Stomach (tissue), 9 donors: ENCODE data around the gene GLYATL1B. TPM values are rescaled to one million over a fixed set of nuclear protein-coding genes. Genes with fewer than 3 reads are reported as not detected.
"Not testable (repeated sequence)": the region's sequence is repeated elsewhere in the genome, so short reads cannot be mapped to it uniquely, and the experiment has no call there.

Experiments
- DNase-seq, 2 donors: peaks; one replicate each; pipeline versions ENCODE4 v3.0.0 to v3.0.0-alpha.2; 2013 to 2019
- H3K27ac ChIP-seq, 5 donors: fragments of 200-600 bp in 4 of 5; sonication (generic) in 4 of 5; one replicate each; pipeline ENCODE4 v1.5.1; 2013 to 2019; ENCODE audit warnings: mild to moderate bottlenecking in 1 of 5, moderate library complexity in 1 of 5
- H3K27me3 ChIP-seq, 3 donors: fragments of 200-600 bp; sonication (generic); one replicate each; pipeline ENCODE4 v1.5.1; 2017 to 2019; ENCODE audit warnings: mixed run types in 1 of 3
- H3K36me3 ChIP-seq, 4 donors: fragments of 200-600 bp; sonication (generic); 1 replicate in 3 of 4; 2 replicates in 1 of 4; pipeline ENCODE4 v1.5.1; 2016 to 2019
- H3K4me1 ChIP-seq, 4 donors: fragments of 200-600 bp; sonication (generic); one replicate each; pipeline ENCODE4 v1.5.1; 2016 to 2019
- H3K4me3 ChIP-seq, 4 donors: fragments of 200-600 bp; sonication (generic) in 3 of 4; one replicate each; pipeline ENCODE4 v1.5.1; 2016 to 2019; ENCODE audit warnings: mild to moderate bottlenecking in 1 of 4
- H3K9me3 ChIP-seq, 4 donors: fragments of 200-600 bp; sonication (generic); one replicate each; pipeline ENCODE4 v1.5.1; 2016 to 2019
- EP300 ChIP-seq: sonication (generic); formaldehyde crosslinking; IDR thresholded peaks from one replicate; pipeline ENCODE4 v1.6.1; 2017; ENCODE audit warnings: antibody characterized with exemption
- POLR2A ChIP-seq, 4 donors: fragments of 450-650 bp; IDR thresholded peaks; one replicate each; pipeline ENCODE4 v1.6.1; 2016; ENCODE audit warnings: antibody characterized with exemption in 4 of 4, control low read depth in 2 of 4, mild to moderate bottlenecking in 1 of 4, moderate library complexity in 1 of 4
- POLR2AphosphoS5 ChIP-seq, 3 donors: sonication (generic); formaldehyde crosslinking; IDR thresholded peaks; one replicate each; pipeline ENCODE4 v1.6.1; 2016; ENCODE audit warnings: antibody characterized with exemption in 3 of 3
- WGBS, 5 donors: extraction: QIAGEN DNeasy Blood & Tissue Kit in 3 of 5; methylation state at CpG; one replicate each; pipeline versions ENCODE4 v1.1.5 to v1.1.7; 2013 to 2018; 5-methylcytosine and 5-hydroxymethylcytosine counted together
- intact Hi-C: fragments of 100-400 bp; cut with DNase I; formaldehyde crosslinking; loops from one replicate; pipeline ENCODE4 v1.15.1; 2023; ENCODE audit warnings: low total_unique reads
- polyA plus RNA-seq, 3 donors: library from polyadenylated mRNA; stranded (reverse); fragments of 200-250 nt; gene quantifications; one replicate each; pipeline ENCODE4 v1.2.3, GENCODE V29; 2013
- total RNA-seq, 5 donors: library from RNA; depleted of rRNA; stranded (reverse); fragments of >200 nt; gene quantifications; one replicate each; pipeline versions ENCODE4 v1.1.0 to v1.2.3, GENCODE V29; 2014 to 2016
- TF ChIP-seq, protein P1 (sequence below), 7 experiments: fragments of 450-650 bp in 4 of 7; fragments of 200-600 bp in 3 of 7; sonication (generic) in 3 of 7; IDR thresholded peaks; one replicate each; pipeline ENCODE4 v1.5.1; 2016 to 2019; ENCODE audit warnings: antibody characterized with exemption in 7 of 7, control low read depth in 2 of 7, mild to moderate bottlenecking in 1 of 7
- donor health status: healthy with polysubstance abuse.
- donor health status: Bipolar disorder and iron deficiency.
- donor health status: healthy.

GLYATL1B gene
- total and polyA plus RNA-seq, 8 donors = not detected

DNA sequence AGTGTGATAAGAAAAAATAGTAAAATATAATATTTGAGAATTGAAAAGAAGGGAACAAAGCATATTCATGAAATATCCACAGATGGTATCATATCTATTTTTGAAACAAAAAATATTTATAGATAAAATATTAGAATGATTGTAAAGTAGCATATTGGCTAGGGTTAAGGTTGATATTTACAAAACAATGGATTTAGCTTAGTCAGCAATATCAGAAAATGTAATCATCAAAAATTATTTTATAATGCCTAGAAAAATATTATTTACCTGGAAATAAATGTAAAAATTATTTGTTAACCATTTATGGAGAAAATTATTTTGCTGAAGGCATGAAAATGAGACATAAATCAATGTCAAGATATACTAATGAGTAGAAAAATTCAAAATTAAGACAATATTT is 33.7 kb downstream of the GLYATL1B start:
- no peak overlapping the region for H3K27ac ChIP-seq
- TF ChIP-seq POLR2A (IDR thresholded peaks at IDR 0.05) (no peak), EP300 (no peak), POLR2AphosphoS5 (IDR thresholded peaks at IDR 0.05) (no peak)
- TF ChIP-seq, protein P1, sequence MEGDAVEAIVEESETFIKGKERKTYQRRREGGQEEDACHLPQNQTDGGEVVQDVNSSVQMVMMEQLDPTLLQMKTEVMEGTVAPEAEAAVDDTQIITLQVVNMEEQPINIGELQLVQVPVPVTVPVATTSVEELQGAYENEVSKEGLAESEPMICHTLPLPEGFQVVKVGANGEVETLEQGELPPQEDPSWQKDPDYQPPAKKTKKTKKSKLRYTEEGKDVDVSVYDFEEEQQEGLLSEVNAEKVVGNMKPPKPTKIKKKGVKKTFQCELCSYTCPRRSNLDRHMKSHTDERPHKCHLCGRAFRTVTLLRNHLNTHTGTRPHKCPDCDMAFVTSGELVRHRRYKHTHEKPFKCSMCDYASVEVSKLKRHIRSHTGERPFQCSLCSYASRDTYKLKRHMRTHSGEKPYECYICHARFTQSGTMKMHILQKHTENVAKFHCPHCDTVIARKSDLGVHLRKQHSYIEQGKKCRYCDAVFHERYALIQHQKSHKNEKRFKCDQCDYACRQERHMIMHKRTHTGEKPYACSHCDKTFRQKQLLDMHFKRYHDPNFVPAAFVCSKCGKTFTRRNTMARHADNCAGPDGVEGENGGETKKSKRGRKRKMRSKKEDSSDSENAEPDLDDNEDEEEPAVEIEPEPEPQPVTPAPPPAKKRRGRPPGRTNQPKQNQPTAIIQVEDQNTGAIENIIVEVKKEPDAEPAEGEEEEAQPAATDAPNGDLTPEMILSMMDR (IDR thresholded peaks at IDR 0.05) = no peak
- DNase-seq = no peak
- H3K27me3 ChIP-seq = no peaks in the 10 kb centered on the region
- H3K36me3 ChIP-seq = no peaks in the 10 kb centered on the region
- intact Hi-C loops = no loop called here
- H3K4me3 ChIP-seq = no peak overlapping the region
- H3K9me3 ChIP-seq = peaks cover 4 to 24% (median 21%) of the 10 kb centered on the region in 4 donors
- no peaks in the 10 kb centered on the region for H3K4me1 ChIP-seq

DNA sequence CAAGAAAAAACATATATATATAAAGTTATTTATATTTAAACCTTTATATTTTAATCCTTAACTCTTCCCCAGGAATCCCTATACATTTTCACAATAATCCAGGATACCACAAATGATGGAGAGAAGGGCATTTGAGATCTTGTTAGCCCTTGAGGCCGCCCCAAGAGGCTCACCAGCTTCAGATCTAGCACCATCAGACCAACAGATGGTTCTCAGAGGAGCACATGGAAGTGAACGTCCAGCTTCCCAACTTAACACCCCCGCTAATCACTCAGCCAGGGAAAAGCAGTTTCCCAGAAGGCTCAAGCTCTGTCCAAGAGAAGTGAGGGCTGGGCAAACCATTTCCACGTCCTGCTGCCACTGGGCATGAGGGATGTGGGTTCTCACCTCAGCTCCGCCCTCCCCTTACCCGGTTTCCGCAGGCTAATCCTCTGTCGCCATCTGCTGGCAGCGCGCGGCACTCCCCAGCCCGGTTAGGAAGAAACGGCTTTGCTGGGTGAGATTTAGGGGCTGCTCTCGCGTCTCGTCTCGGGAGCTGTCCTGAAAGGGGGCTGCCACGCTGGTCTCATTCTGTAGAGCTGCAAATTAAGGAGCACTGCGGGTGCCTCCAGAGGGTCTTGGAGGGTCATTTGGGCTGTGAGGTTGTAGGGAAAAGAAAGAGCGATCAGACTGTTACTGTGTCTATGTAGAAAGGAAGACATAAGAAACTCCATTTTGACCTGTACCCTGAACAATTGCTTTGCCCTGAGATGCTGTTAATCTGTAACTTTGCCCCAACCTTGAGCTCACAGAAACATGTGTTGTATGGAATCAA is 49.7 kb downstream of the GLYATL1B start:
- 12 to 17% (median 16%) methylated on average over 14 to 20 of the region's 20 CpGs for WGBS, 5 donors
- intact Hi-C loops = no loop called here
- H3K4me1 ChIP-seq = peaks cover 0 to 10% (median 8%) of the 10 kb centered on the region in 4 donors
- H3K27ac ChIP-seq = no peak overlapping the region
- TF ChIP-seq POLR2AphosphoS5 (IDR thresholded peaks at IDR 0.05) (no peak), POLR2A (IDR thresholded peaks at IDR 0.05) (no peak)
- TF ChIP-seq, protein P1 (IDR thresholded peaks at IDR 0.05) = peak in 5 of 7 experiments; percentile 92 to 97 (median 93)
- DNase-seq = peak; percentile 86 to 94
- H3K9me3 ChIP-seq = peaks cover 3 to 12% (median 8%) of the 10 kb centered on the region in 4 donors
- H3K27me3 ChIP-seq = no peaks in the 10 kb centered on the region
- H3K4me3 ChIP-seq = no peak overlapping the region
- H3K36me3 ChIP-seq = peaks cover 0 to 65% (median 54%) of the 10 kb centered on the region in 4 donors

DNA sequence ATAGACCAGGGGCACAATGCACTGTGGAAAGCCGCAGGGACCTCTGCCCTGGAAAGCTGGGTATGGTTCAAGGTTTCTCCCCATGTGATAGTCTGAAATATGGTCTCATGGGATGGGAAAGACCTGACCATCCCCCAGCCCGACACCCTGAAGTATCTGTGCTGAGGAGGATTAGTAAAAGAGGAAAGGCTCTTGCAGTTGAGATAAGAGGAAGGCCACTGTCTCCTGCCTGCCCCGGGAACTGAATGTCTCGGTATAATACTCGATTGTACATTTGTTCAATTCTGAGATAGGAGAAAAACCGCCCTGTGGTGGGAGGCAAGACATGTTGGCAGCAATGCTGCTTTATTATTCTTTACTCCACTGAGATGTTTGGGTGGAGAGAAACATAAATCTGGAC is 50.4 kb downstream of the GLYATL1B start:
- intact Hi-C loops, H3K27me3 ChIP-seq, H3K27ac ChIP-seq, H3K9me3 ChIP-seq, H3K4me3 ChIP-seq, DNase-seq: not testable (repeated sequence)
- Histone ChIP-seq H3K4me1 (peaks cover 0 to 14% (median 12%) of the 10 kb centered on the region in 4 donors), H3K36me3 (peaks cover 0 to 58% (median 47%) of the 10 kb centered on the region in 4 donors)
- WGBS, 5 donors = 73 to 85% (median 77%) methylated on average over 6 of the region's 6 CpGs

DNA sequence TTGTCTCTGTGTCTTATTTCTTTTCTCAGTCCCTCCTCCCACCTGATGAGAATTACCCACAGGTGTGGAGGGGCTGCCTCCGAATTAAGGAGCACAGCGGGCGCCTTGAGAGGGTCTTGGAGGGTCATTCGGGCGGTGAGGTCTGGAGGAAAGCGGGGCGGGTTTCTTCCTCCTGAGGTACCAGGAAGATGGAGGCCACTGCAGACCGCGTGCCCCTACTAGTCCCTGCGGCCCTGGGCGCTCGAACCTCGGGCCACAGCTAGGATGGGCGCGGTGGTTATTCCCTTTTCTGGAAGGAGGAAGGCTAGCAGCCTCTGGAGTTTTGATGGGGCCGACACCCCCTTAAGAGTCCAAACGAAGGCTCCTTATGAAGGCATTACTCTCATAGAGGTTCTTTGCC is 51.1 kb downstream of the GLYATL1B start:
- no peak for DNase-seq
- H3K27me3 ChIP-seq = no peaks in the 10 kb centered on the region
- H3K4me1 ChIP-seq = peaks cover 0 to 20% (median 15%) of the 10 kb centered on the region in 4 donors
- WGBS, 5 donors = 92 to 96% (median 94%) methylated on average over 17 of the region's 17 CpGs
- H3K27ac ChIP-seq = no peak overlapping the region
- H3K4me3 ChIP-seq = no peak overlapping the region
- H3K9me3 ChIP-seq = peaks cover 0 to 1% (median under 1%) of the 10 kb centered on the region in 4 donors
- TF ChIP-seq EP300 = no peak
- TF ChIP-seq POLR2A (IDR thresholded peaks at IDR 0.05) = no peak
- TF ChIP-seq, protein P1 (IDR thresholded peaks at IDR 0.05) = no peak
- no peak for TF ChIP-seq POLR2AphosphoS5 (IDR thresholded peaks at IDR 0.05)
- intact Hi-C loops = no loop called here
- H3K36me3 ChIP-seq = peaks cover 0 to 52% (median 41%) of the 10 kb centered on the region in 4 donors

DNA sequence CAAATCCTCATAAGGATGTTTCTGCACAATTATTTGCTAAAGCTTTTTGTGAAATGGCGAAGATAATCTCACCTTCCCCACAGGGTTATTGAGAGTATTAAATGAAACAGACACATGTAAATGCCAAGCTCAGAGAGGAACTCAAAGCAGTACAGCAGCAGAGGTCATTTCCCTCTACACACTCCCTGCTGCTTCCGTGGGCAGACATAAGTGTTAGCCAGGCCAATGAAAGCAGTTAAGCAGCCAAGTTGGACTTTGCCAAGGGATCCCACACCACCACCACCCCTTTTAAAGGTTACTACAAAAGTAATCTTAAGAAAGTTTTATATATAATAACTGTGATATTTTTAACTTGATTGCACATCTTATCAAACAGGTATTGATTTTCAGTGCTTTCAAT is 52.5 kb downstream of the GLYATL1B start:
- Histone ChIP-seq H3K27ac (no peak overlapping the region), H3K27me3 (no peaks in the 10 kb centered on the region), H3K4me1 (peaks cover 2 to 25% (median 21%) of the 10 kb centered on the region in 4 donors), H3K9me3 (no peaks in the 10 kb centered on the region), H3K4me3 (no peak overlapping the region), H3K36me3 (peaks cover 0 to 37% (median 26%) of the 10 kb centered on the region in 4 donors)
- TF ChIP-seq, protein P1 (IDR thresholded peaks at IDR 0.05) = no peak
- TF ChIP-seq POLR2AphosphoS5 (IDR thresholded peaks at IDR 0.05) = no peak
- no peak for TF ChIP-seq POLR2A (IDR thresholded peaks at IDR 0.05)
- TF ChIP-seq EP300 = no peak
- no peak for DNase-seq
- WGBS, 5 donors = 64 to 80% (median 72%) methylated on average over 2 of the region's 2 CpGs
- intact Hi-C loops = no loop called here
